Left ventricle myocardium inferior (tissue), 1 donor: Measurements from ENCODE around the gene DDIT3. TPM values are rescaled to one million over a fixed set of nuclear protein-coding genes. Genes with fewer than 3 reads are reported as not detected.
"Not testable (repeated sequence)": the region's sequence is repeated elsewhere in the genome, so short reads cannot be mapped to it uniquely, and the experiment has no call there.

Experiments
- DNase-seq: peaks from one replicate; pipeline ENCODE4 v3.0.0-alpha.2; 2020
- H3K27ac ChIP-seq: fragments of 200-600 bp; replicated peaks from 2 replicates; pipeline ENCODE4 v1.8.0; 2021
- H3K27me3 ChIP-seq: fragments of 200-600 bp; 2 replicates; pipeline ENCODE4 v1.8.0; 2021; ENCODE audit warnings: low read depth
- H3K36me3 ChIP-seq: fragments of 200-600 bp; 2 replicates; pipeline ENCODE4 v1.8.0; 2021
- H3K4me1 ChIP-seq: fragments of 200-600 bp; 2 replicates; pipeline ENCODE4 v1.8.0; 2021
- H3K4me3 ChIP-seq: fragments of 200-600 bp; 2 replicates; pipeline ENCODE4 v1.8.0; 2021; ENCODE audit warnings: mild to moderate bottlenecking, moderate library complexity
- H3K9me3 ChIP-seq: fragments of 200-600 bp; replicated peaks from 2 replicates; pipeline ENCODE4 v1.8.0; 2021
- intact Hi-C: fragments of 100-400 bp; cut with micrococcal nuclease; formaldehyde crosslinking; loops from one replicate; pipeline ENCODE4 v1.11.0; 2022
- total RNA-seq: library from RNA; stranded (reverse); fragmentation: NEBNext Ultra II Directional; extraction: Animal tissue kit (Norgen Biotek cat#: 25700); gene quantifications from one replicate; pipeline ENCODE4 v1.2.1, GENCODE V29; 2021
- TF ChIP-seq, protein P1 (sequence below): fragments of 200-600 bp; IDR thresholded peaks from 2 replicates; pipeline ENCODE4 v1.8.0; 2021; ENCODE audit warnings: antibody characterized with exemption, mild to moderate bottlenecking, borderline replicate concordance
- donor health status: DM: no; HTN: yes; CAD: no; lungs with severe emphysema.

The DDIT3 gene
- total RNA-seq, 1 donor from 2014 or later = 20.4 TPM

DNA sequence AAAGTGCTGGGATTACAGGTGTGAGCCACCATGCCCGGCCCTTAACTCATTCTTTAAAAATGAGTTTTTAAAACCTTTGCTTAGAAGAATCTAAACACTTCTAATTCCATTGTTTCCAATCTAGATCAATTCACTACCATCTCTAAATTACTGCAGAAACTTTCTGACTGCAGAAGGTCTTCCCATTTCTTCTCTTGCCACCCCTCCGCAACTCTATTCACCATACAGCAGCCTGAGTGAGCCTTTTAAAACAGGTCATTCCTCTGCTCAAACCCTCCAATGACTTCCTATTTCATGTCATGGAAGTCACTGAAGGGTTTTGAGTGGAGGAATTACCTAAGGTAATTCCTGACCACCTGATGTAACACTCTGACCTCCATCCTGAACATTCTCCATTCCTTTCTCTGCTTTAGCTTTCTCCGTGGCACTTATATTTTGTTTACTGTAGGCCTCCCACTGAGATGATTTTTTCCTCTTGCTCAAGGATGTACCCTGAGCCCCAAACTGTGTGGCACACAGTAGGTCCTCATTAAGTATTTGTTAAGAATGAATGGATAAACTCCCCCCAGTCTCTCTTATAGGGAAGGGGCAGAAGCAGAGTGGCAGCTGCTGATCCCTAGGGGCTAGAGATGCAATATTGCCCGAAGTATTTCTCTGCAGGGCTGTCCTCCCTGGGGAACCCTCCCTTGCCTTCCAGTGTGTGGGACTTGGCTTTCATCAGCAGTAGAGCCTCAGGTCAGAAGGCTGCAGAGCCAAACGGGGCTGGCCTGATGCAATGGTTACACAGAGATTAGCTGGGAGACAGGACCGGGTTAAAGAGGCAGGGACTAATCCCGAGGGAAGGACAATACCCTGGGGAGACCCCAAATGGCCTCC lies 1.2 kb downstream of the DDIT3 start:
- Histone ChIP-seq H3K4me1 (peaks cover 74% of the 10 kb centered on the region), H3K27ac (peak overlapping the region; percentile 100), H3K36me3 (peaks cover 40% of the 10 kb centered on the region), H3K9me3 (no peaks in the 10 kb centered on the region), H3K27me3 (no peaks in the 10 kb centered on the region), H3K4me3 (peak overlapping the region; percentile 93)
- TF ChIP-seq, protein P1, sequence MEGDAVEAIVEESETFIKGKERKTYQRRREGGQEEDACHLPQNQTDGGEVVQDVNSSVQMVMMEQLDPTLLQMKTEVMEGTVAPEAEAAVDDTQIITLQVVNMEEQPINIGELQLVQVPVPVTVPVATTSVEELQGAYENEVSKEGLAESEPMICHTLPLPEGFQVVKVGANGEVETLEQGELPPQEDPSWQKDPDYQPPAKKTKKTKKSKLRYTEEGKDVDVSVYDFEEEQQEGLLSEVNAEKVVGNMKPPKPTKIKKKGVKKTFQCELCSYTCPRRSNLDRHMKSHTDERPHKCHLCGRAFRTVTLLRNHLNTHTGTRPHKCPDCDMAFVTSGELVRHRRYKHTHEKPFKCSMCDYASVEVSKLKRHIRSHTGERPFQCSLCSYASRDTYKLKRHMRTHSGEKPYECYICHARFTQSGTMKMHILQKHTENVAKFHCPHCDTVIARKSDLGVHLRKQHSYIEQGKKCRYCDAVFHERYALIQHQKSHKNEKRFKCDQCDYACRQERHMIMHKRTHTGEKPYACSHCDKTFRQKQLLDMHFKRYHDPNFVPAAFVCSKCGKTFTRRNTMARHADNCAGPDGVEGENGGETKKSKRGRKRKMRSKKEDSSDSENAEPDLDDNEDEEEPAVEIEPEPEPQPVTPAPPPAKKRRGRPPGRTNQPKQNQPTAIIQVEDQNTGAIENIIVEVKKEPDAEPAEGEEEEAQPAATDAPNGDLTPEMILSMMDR = no peak
- intact Hi-C loops = no loop called here
- no peak for DNase-seq

DNA sequence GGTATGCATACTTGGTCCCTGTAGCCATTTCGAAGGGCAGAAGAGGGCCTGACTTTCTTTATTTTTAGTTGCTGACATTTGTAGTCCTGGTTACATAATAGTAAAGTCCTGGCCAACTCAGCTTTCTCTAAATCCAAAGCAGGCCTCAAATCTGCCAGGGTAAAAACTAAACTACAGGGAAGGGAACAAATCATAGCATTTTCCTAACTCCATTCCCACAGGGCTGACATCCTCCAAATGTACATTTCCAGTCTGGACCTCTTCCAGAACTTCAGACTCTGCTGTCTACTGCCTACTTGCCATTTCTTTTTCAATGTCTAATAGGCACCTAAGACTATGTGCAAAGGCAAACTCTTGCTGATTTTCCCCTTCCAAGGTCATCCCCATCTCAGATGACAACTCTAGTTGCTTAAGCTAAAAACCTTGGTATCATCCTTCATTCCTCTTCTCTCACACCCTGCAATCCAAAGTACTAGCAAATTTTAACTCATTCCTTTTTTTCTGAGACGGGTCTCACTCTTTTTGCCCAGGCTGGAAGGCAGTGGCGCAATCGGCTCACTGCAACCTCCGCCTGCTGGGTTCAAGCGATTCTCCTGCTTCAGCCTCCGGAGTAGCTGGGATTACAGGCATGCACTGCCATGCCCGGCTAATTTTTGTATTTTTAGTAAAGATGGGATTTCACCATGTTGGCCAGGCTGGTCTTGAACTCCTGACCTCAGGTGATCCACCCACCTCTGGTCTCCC lies 2.0 kb downstream of the DDIT3 start:
- Histone ChIP-seq H3K4me3 (peak overlapping the region; percentile 93), H3K27ac (peak overlapping the region; percentile 100), H3K9me3 (no peaks in the 10 kb centered on the region), H3K36me3 (peaks cover 48% of the 10 kb centered on the region), H3K27me3 (no peaks in the 10 kb centered on the region), H3K4me1 (peaks cover 66% of the 10 kb centered on the region)
- intact Hi-C loops = no loop called here
- no peak for DNase-seq
- TF ChIP-seq, protein P1 = no peak

DNA sequence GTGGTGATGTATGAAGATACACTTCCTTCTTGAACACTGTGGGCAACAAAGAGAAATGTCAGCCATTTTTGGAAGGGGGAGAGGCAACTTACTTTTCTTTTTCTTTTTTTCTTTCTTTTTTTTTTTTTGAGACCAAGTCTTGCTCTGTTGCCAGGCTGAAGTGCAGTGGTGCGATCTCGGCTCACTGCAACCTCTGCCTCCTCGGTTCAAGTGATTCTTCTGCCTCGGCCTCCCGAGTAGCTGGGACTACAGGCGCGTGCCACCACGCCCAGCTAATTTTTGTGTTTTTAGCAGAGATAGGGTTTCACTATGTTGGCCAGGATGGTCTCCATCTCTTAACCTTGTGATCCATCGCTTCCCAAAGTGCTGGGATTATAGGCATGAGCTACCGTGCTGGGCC lies 2.6 kb downstream of the DDIT3 start:
- peaks cover 54% of the 10 kb centered on the region for H3K36me3 ChIP-seq
- H3K27me3 ChIP-seq, DNase-seq, H3K9me3 ChIP-seq, intact Hi-C loops: not testable (repeated sequence)
- peak overlapping the region; percentile 100 for H3K27ac ChIP-seq
- H3K4me3 ChIP-seq = peak overlapping the region; percentile 93
- H3K4me1 ChIP-seq = peaks cover 63% of the 10 kb centered on the region

DNA sequence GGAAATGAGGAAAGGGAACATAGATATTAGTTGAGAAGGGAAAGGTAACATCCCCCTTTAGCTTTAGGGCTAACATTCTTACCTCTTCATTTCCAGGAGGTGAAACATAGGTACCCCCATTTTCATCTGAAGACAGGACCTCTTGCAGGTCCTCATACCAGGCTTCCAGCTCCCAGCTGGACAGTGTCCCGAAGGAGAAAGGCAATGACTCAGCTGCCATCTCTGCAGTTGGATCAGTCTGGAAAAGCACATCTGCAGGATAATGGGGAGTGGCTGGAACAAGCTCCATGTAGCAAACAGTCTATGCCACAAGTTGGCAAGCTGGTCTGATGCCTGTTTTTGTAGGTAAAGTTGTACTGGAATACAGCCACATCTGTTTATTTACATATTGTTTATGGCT lies 3.1 kb downstream of the DDIT3 start:
- Histone ChIP-seq H3K9me3 (no peaks in the 10 kb centered on the region), H3K27me3 (no peaks in the 10 kb centered on the region), H3K4me1 (peaks cover 62% of the 10 kb centered on the region), H3K4me3 (peak overlapping the region; percentile 93), H3K36me3 (peaks cover 59% of the 10 kb centered on the region), H3K27ac (peak overlapping the region; percentile 100)
- intact Hi-C loops = no loop called here
- TF ChIP-seq, protein P1 = no peak
- DNase-seq = no peak

DNA sequence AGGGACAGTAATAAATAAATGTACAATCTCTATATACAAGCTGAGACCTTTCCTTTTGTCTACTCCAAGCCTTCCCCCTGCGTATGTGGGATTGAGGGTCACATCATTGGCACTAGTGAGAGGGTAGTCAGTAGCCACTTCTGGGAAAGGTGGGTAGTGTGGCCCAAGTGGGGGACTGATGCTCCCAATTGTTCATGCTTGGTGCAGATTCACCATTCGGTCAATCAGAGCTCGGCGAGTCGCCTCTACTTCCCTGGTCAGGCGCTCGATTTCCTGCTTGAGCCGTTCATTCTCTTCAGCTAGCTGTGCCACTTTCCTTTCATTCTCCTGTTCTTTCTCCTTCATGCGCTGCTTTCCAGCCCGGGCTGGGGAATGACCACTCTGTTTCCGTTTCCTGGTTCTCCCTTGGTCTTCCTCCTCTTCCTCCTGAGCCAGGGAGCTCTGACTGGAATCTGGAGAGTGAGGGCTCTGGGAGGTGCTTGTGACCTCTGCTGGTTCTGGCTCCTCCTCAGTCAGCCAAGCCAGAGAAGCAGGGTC lies 3.6 kb downstream of the DDIT3 start:
- TF ChIP-seq, protein P1 = no peak
- H3K36me3 ChIP-seq = peaks cover 64% of the 10 kb centered on the region
- H3K27me3 ChIP-seq = no peaks in the 10 kb centered on the region
- peak overlapping the region; percentile 100 for H3K27ac ChIP-seq
- intact Hi-C loops = no loop called here
- no peaks in the 10 kb centered on the region for H3K9me3 ChIP-seq
- H3K4me1 ChIP-seq = peaks cover 57% of the 10 kb centered on the region
- no peak for DNase-seq
- peak overlapping the region; percentile 93 for H3K4me3 ChIP-seq
